Adrenal gland (tissue), 12 donors: ENCODE measurements around the gene PLPP4. TPM values are rescaled to one million over a fixed set of nuclear protein-coding genes. Genes with fewer than 3 reads are reported as not detected.

Experiments used
- DNase-seq, 7 donors: peaks; one replicate each; pipeline ENCODE4 v3.0.0-alpha.2; 2019 to 2020
- H3K27ac ChIP-seq, 5 donors: fragments of 200-600 bp; sonication (generic) in 4 of 5; 1 replicate in 3 of 5; 2 replicates in 2 of 5; pipeline versions ENCODE4 v1.5.1 to v1.8.0; 2016 to 2020; ENCODE audit warnings: mild to moderate bottlenecking in 1 of 5
- H3K27me3 ChIP-seq: fragments of 200-600 bp; 2 replicates; pipeline ENCODE4 v1.8.0; 2021
- H3K36me3 ChIP-seq, 2 donors: fragments of 200-600 bp; replicated peaks in 1 of 2; 1 replicate in 1 of 2; 2 replicates in 1 of 2; pipeline versions ENCODE4 v1.5.1 to v1.8.0; 2018 to 2022
- H3K4me1 ChIP-seq, 2 donors: fragments of 200-600 bp; replicated peaks in 1 of 2; 1 replicate in 1 of 2; 2 replicates in 1 of 2; pipeline versions ENCODE4 v1.5.1 to v1.8.0; 2018 to 2021
- H3K4me3 ChIP-seq, 4 donors: fragments of 200-600 bp; sonication (generic) in 3 of 4; one replicate each; pipeline ENCODE4 v1.5.1; 2016 to 2018
- H3K9me3 ChIP-seq, 3 donors: fragments of 200-600 bp; sonication (generic) in 1 of 3; replicated peaks in 1 of 3; 1 replicate in 2 of 3; 2 replicates in 1 of 3; pipeline versions ENCODE4 v1.5.1 to v1.8.0; 2016 to 2021
- POLR2A ChIP-seq, 2 donors: fragments of 450-650 bp; IDR thresholded peaks; one replicate each; pipeline ENCODE4 v1.6.1; 2017; ENCODE audit warnings: antibody characterized with exemption in 2 of 2, mild to moderate bottlenecking in 2 of 2, moderate library complexity in 1 of 2
- WGBS, 4 donors: extraction: QIAGEN DNeasy Blood & Tissue Kit in 2 of 4; methylation state at CpG; one replicate each; pipeline versions ENCODE4 v1.1.5 to v1.1.7; 2013 to 2017; 5-methylcytosine and 5-hydroxymethylcytosine counted together
- intact Hi-C, 2 donors: fragments of 100-400 bp; cut with DNase I; formaldehyde crosslinking; loops; one replicate each; pipeline versions ENCODE4 v1.14.1 to v1.15.0; 2022 to 2023
- polyA plus RNA-seq, 3 donors: library from polyadenylated mRNA; stranded (reverse); fragments of 200-250 nt in 2 of 3; fragments of 350-450 nt in 1 of 3; fragmentation: Illumina TruSeq in 1 of 3; extraction: RNeasy Lipid Tissue Mini Kit (QIAGEN cat#74804) in 1 of 3; gene quantifications; one replicate each; pipeline ENCODE4 v1.2.3, GENCODE V29; 2013 to 2014
- total RNA-seq, 9 donors: library from RNA; depleted of rRNA in 4 of 9; stranded (reverse); fragments of >200 nt in 4 of 9; fragments of 120-200 nt in 1 of 9; fragmentation: NEBNext Ultra II Directional in 1 of 9; extraction: Animal tissue kit (Norgen Biotek cat#: 25700) in 1 of 9; gene quantifications; one replicate each; pipeline versions ENCODE4 v1.1.0 to v1.2.4, GENCODE V29; 2013 to 2023
- TF ChIP-seq, protein P1 (sequence below), 6 experiments: fragments of 450-650 bp in 4 of 6; fragments of 200-600 bp in 2 of 6; sonication (generic) in 1 of 6; IDR thresholded peaks; 1 replicate in 5 of 6; 2 replicates in 1 of 6; pipeline versions ENCODE4 v1.5.1 to v1.8.0; 2016 to 2021; ENCODE audit warnings: antibody characterized with exemption in 6 of 6, mild to moderate bottlenecking in 2 of 6, moderate library complexity in 1 of 6
- donor health status: healthy with polysubstance abuse.
- donor health status: Bipolar disorder and iron deficiency.
- donor health status: DM: yes; HTN: yes; CAD: no.
- donor health status: DM: no; HTN: no; CAD: no.
- donor health status: DM: no; HTN: no; CAD: no.
- donor health status: DM: yes; HTN: yes; CAD: no.

PLPP4 gene
- total and polyA plus RNA-seq, 12 donors: 0.09 to 1.4 TPM; not detected in 10

DNA sequence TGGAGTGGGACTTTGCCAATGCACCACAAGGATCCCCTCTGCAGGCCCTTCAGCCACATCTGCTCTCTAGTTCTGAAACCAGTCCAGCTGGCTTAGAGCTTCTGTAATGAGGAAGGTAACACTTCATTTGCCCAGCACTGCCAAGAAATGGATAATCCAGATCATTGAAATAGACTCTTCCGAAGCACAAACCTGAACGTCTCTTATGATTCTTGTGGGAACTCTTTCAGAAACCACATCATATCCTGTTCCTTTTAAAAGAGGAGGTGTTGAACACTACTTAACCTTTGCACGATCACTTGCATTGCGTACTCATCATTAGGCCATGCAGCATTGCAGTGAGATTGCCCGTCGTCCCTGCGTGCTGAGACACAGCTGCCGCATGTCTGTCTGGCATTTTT is 25.8 kb upstream of the PLPP4 start:
- TF ChIP-seq, protein P1, sequence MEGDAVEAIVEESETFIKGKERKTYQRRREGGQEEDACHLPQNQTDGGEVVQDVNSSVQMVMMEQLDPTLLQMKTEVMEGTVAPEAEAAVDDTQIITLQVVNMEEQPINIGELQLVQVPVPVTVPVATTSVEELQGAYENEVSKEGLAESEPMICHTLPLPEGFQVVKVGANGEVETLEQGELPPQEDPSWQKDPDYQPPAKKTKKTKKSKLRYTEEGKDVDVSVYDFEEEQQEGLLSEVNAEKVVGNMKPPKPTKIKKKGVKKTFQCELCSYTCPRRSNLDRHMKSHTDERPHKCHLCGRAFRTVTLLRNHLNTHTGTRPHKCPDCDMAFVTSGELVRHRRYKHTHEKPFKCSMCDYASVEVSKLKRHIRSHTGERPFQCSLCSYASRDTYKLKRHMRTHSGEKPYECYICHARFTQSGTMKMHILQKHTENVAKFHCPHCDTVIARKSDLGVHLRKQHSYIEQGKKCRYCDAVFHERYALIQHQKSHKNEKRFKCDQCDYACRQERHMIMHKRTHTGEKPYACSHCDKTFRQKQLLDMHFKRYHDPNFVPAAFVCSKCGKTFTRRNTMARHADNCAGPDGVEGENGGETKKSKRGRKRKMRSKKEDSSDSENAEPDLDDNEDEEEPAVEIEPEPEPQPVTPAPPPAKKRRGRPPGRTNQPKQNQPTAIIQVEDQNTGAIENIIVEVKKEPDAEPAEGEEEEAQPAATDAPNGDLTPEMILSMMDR (IDR thresholded peaks at IDR 0.05): no peak
- no peak for TF ChIP-seq POLR2A (IDR thresholded peaks at IDR 0.05)
- H3K9me3 ChIP-seq: no peaks in the 10 kb centered on the region
- no peaks in the 10 kb centered on the region for H3K36me3 ChIP-seq
- no peak overlapping the region for H3K4me3 ChIP-seq
- intact Hi-C loops: no loop called here
- DNase-seq: no peak
- WGBS, 4 donors: 74 to 78% (median 77%) methylated on average over 8 of the region's 8 CpGs
- no peaks in the 10 kb centered on the region for H3K4me1 ChIP-seq
- no peak overlapping the region for H3K27ac ChIP-seq
- no peaks in the 10 kb centered on the region for H3K27me3 ChIP-seq

DNA sequence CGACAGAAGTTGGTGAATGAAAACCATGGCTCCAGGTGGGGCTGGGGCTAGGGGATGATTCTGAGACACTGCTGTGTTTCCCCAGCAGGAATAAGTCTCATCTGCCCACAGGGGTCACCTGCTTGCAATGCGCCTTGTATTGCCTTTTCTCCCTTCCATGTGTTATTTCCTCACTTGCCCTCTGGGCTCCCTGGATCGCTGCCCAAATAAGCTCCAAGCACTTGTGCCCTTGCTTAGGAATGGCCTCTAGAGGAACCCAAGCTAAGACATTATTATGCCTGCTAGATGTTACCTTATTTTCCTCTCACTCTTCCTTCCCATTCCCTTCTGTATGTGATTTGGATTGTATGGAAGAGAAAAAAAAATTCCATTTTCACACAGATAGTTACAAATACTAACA is 24.8 kb upstream of the PLPP4 start:
- no peak for DNase-seq
- Histone ChIP-seq H3K4me1 (no peaks in the 10 kb centered on the region), H3K27ac (no peak overlapping the region), H3K9me3 (no peaks in the 10 kb centered on the region), H3K4me3 (no peak overlapping the region), H3K36me3 (no peaks in the 10 kb centered on the region), H3K27me3 (no peaks in the 10 kb centered on the region)
- intact Hi-C loops: no loop called here
- TF ChIP-seq, protein P1 (IDR thresholded peaks at IDR 0.05): no peak
- TF ChIP-seq POLR2A (IDR thresholded peaks at IDR 0.05): no peak
- WGBS, 4 donors: 75 to 90% (median 83%) methylated on average over 3 of the region's 3 CpGs

DNA sequence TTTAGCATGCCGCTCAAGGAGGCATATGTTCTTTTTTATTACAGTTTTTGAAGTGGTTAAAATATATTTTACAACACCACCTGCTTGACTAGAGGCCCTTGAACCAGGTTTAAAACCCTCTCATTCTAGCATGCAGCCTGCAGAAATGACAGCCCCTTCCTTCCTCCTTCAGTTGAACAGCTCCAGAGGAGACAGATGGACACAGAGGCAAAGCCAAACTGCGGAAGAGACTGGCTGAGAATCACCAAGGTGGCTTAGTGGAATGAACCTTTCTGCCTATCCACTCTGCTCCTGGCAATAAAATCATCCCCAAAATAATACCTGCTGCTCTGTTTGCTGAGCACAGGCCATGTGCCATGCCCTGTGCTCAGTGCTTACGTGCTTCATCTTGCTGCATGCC is 23.9 kb upstream of the PLPP4 start:
- DNase-seq: no peak
- H3K36me3 ChIP-seq: no peaks in the 10 kb centered on the region
- H3K9me3 ChIP-seq: no peaks in the 10 kb centered on the region
- H3K4me1 ChIP-seq: no peaks in the 10 kb centered on the region
- H3K27me3 ChIP-seq: no peaks in the 10 kb centered on the region
- no peak overlapping the region for H3K4me3 ChIP-seq
- no peak for TF ChIP-seq POLR2A (IDR thresholded peaks at IDR 0.05)
- TF ChIP-seq, protein P1 (IDR thresholded peaks at IDR 0.05): no peak
- no peak overlapping the region for H3K27ac ChIP-seq
- intact Hi-C loops: no loop called here
- WGBS, 4 donors: 61 to 82% (median 77%) methylated on average over 3 of the region's 3 CpGs

DNA sequence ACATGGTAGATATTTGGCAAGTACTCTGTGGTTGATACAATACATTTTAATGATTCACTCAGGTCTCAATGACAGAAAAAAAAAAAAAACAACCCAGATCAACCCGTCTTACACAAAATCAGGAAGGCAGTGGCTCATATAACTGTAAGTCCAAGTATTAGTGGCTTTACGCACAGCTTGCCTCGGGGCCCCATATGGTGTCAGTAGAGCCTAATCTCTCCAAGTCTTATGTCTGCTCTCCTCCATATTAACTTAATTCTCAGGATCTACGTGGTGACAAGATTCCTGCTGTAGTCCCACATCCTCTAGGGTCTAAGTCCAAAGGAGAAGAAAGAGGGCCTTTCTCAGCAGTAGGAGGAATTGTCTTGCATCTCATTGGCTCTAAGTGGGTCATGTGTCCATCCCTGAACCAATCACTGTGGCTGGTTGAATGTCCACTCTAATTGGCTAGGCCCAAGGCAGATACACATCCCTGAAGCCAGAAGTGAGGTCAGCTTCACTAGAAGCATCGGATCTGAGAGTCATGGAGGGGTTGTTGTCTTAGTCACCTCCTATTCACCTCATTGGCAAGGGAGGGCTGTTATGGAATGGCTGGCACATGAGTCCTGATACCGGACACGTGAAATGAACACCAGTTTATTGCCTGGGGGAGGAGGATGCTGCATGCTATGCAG is 20.5 kb upstream of the PLPP4 start:
- WGBS, 4 donors: 82 to 91% (median 85%) methylated on average over 7 of the region's 7 CpGs
- H3K27me3 ChIP-seq: no peaks in the 10 kb centered on the region
- no peak overlapping the region for H3K27ac ChIP-seq
- DNase-seq: no peak
- H3K36me3 ChIP-seq: no peaks in the 10 kb centered on the region
- no peaks in the 10 kb centered on the region for H3K9me3 ChIP-seq
- no peaks in the 10 kb centered on the region for H3K4me1 ChIP-seq
- TF ChIP-seq POLR2A (IDR thresholded peaks at IDR 0.05): no peak
- TF ChIP-seq, protein P1 (IDR thresholded peaks at IDR 0.05): no peak
- intact Hi-C loops: no loop called here
- no peak overlapping the region for H3K4me3 ChIP-seq
